ENCODE data around the gene B4GALNT2.
A peak's percentile ranks its signal among the peaks of the same experiment; 100 is the strongest.
"Not testable (repeated sequence)": the region's sequence is repeated elsewhere in the genome, so short reads cannot be mapped to it uniquely, and the experiment has no call there.

Gene B4GALNT2

GRCh38 chr17:49180998-49181635, 48.5 kb downstream of the B4GALNT2 start:
- no peak for DNase-seq

- DNase-seq: no peak
These were observed 50.8 kb downstream of the B4GALNT2 start for GRCh38 chr17:49183341-49183740.

- DNase-seq: no peak
These were observed 51.2 kb downstream of the B4GALNT2 start for GRCh38 chr17:49183801-49184200.

- DNase-seq: not testable (repeated sequence)
These were observed 52.0 kb downstream of the B4GALNT2 start for GRCh38 chr17:49184522-49184921.

GRCh38 chr17:49185381-49185780, 52.8 kb downstream of the B4GALNT2 start:
- not testable (repeated sequence) for DNase-seq

GRCh38 chr17:49187301-49187700, 54.7 kb downstream of the B4GALNT2 start:
- DNase-seq: no peak

GRCh38 chr17:49190932-49191331, 58.4 kb downstream of the B4GALNT2 start:
- no peak for DNase-seq

- DNase-seq: no peak
These were observed 58.9 kb downstream of the B4GALNT2 start for GRCh38 chr17:49191409-49191916.

GRCh38 chr17:49191917-49192741, 59.6 kb downstream of the B4GALNT2 start:
- peak; percentile 63 to 99 (median 92) for DNase-seq

- peak in 52 of 58 donors; percentile 6 to 83 (median 57) for DNase-seq
These were observed 61.1 kb downstream of the B4GALNT2 start for GRCh38 chr17:49193513-49194296.

- DNase-seq: no peak
These were observed 61.7 kb downstream of the B4GALNT2 start for GRCh38 chr17:49194297-49194607.

GRCh38 chr17:49195751-49196150, 63.2 kb downstream of the B4GALNT2 start:
- DNase-seq: no peak

GRCh38 chr17:49196520-49196919, 64.0 kb downstream of the B4GALNT2 start:
- DNase-seq: no peak

- DNase-seq: no peak
These were observed 64.9 kb downstream of the B4GALNT2 start for GRCh38 chr17:49197346-49197998.

GRCh38 chr17:49198211-49198610, 65.6 kb downstream of the B4GALNT2 start:
- no peak for DNase-seq

- no peak for DNase-seq
These were observed 68.0 kb downstream of the B4GALNT2 start for GRCh38 chr17:49200423-49201083.

GRCh38 chr17:49201481-49201927, 68.9 kb downstream of the B4GALNT2 start:
- DNase-seq: no peak

- no peak for DNase-seq
These were observed 71.2 kb downstream of the B4GALNT2 start for GRCh38 chr17:49203796-49204195.

- DNase-seq: no peak
These were observed 71.9 kb downstream of the B4GALNT2 start for GRCh38 chr17:49204516-49204915.

- no peak for DNase-seq
These were observed 76.5 kb downstream of the B4GALNT2 start for GRCh38 chr17:49209061-49209571.

Data from anterior cingulate cortex (tissue), 58 donors.